ENCODE results near the gene STAB2.
A peak's percentile ranks its signal among the peaks of the same experiment; 100 is the strongest.
"Not testable (repeated sequence)": the region's sequence is repeated elsewhere in the genome, so short reads cannot be mapped to it uniquely, and the experiment has no call there.

The STAB2 gene

GRCh38 chr12:103801709-103802585, 214.9 kb downstream of the STAB2 start:
- ATAC-seq (no peak), DNase-seq (ENCODE audit: low spot score in 2 of 2) (no peak)
- Mint-ChIP-seq H3K36me3 (peaks cover 19% of the 10 kb centered on the region), H3K9me3 (no peaks in the 10 kb centered on the region), H3K27ac (no peak overlapping the region), H3K4me3 (no peak overlapping the region), H3K4me1 (peaks cover 1% of the 10 kb centered on the region)

DNA sequence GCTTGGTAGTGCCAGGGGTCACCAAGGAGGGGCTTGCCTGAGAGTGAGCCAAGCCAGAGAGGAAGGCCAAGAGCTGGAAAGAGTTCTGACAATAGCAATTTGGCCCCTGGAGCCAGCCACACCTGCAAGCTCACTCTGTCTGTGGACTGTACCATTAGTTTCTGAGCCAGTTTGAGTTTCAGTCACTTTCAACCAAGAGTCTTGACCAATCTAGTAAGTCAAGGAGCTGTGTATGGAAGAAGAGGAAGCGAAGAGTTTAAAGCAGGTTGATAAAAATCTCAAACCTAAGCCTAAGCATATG, 215.5 kb downstream of the STAB2 start:
- Mint-ChIP-seq H3K27ac (no peak overlapping the region), H3K9me3 (no peaks in the 10 kb centered on the region), H3K4me3 (no peak overlapping the region), H3K36me3 (peaks cover 14% of the 10 kb centered on the region), H3K4me1 (peaks cover 6% of the 10 kb centered on the region)
- ATAC-seq (no peak), DNase-seq (ENCODE audit: low spot score in 2 of 2) (no peak)

GRCh38 chr12:103803847-103804246, 216.8 kb downstream of the STAB2 start:
- ATAC-seq: no peak
- no peak for DNase-seq (ENCODE audit: low spot score in 2 of 2)
- peak overlapping the region; percentile 14 for H3K27ac Mint-ChIP-seq
- no peaks in the 10 kb centered on the region for H3K9me3 Mint-ChIP-seq
- peaks cover 14% of the 10 kb centered on the region for H3K36me3 Mint-ChIP-seq
- no peak overlapping the region for H3K4me3 Mint-ChIP-seq
- H3K4me1 Mint-ChIP-seq: peaks cover 6% of the 10 kb centered on the region

DNA sequence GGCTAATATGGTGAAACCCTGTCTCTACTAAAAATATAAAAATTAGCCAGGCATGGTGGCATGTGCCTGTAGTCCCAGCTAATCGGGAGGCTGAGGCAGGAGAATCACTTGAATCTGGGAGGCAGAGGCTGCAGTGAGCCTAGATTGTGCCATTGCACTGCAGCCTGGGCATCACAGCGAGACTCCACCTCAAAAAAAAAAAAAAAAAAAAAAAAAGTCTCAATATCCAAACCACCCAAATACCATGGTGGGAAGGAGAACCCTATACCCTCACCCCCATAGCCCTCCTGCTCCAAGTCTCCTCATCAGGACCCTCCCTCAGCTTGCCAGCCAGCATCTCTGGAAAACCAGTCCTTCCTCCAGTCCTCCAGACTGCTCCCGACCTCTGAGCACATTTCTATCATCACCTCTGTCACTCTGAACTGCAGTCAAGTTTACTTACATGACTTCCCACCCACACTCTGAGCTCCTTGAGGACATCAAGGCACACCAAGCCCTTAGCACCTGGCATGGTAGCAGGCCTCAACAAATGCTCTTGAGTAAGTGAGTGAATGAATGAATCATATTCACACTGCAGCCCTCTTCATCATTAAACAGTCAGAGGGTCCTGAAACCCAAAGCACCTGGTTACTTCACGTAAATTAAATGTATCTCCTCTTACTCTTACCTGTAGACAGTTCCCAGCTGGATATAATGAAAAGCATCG, 218.7 kb downstream of the STAB2 start:
- no peak for ATAC-seq
- DNase-seq (ENCODE audit: low spot score in 2 of 2): no peak
- peaks cover 6% of the 10 kb centered on the region for H3K4me1 Mint-ChIP-seq
- H3K36me3 Mint-ChIP-seq: peaks cover 14% of the 10 kb centered on the region
- H3K9me3 Mint-ChIP-seq: no peaks in the 10 kb centered on the region
- no peak overlapping the region for H3K4me3 Mint-ChIP-seq
- no peak overlapping the region for H3K27ac Mint-ChIP-seq

DNA sequence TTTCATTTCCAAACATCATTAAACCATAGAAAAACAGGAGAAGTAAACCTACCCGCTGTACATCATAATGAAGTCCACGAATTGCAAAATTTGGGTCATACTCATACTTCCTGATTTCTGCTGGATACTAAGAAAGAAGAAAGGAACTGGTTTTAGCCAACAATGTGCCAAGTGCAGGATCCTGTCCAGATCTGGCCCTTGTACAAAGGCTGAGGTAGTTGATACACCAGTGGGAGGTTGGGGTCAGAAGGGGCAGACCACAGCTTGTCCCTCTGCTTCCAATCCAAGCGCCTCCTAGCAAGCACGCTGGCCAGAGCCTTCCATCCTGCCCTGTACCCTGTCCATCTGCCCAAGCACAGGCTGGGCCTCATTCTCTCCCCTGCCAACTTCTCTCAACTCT, 219.7 kb downstream of the STAB2 start:
- no peaks in the 10 kb centered on the region for H3K9me3 Mint-ChIP-seq
- no peak for ATAC-seq
- DNase-seq (ENCODE audit: low spot score in 2 of 2): no peak
- H3K27ac Mint-ChIP-seq: no peak overlapping the region
- H3K4me3 Mint-ChIP-seq: no peak overlapping the region
- H3K36me3 Mint-ChIP-seq: peaks cover 14% of the 10 kb centered on the region
- peaks cover 6% of the 10 kb centered on the region for H3K4me1 Mint-ChIP-seq

DNA sequence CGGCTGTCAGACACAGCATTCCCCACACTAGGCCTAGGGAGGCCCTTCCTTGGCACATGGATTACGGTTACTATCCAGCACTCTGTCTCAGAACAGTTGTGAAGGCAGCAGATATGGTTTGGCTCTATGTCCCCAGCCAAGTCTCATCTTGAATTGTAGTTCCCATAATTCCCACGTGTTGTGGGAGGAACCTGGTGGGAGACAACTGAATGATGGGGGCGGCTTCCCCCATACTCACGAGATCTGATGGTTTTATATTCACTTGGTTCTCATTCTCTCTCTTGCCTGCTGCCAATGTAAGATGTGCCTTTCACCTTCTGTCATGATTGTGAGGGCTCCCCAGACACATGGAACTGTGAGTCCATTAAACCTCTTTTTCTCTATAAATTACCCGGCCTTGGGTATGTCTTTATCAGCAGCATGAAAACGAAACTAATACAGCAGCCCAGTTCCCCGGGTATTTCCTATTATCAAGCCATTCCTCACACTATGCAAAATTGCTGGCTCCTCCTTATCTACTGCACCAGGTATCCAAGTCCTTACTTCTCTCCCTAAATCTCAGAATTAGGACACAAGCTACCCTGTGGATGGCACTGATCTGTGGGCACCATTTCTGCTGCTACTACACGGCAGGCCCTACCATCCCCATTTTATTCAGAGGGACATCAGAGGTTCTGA, 220.6 kb downstream of the STAB2 start:
- peaks cover 14% of the 10 kb centered on the region for H3K36me3 Mint-ChIP-seq
- H3K4me1 Mint-ChIP-seq: peaks cover 6% of the 10 kb centered on the region
- DNase-seq (ENCODE audit: low spot score in 2 of 2) (no peak), ATAC-seq (no peak)
- H3K27ac Mint-ChIP-seq: peak overlapping the region; percentile 22
- no peaks in the 10 kb centered on the region for H3K9me3 Mint-ChIP-seq
- H3K4me3 Mint-ChIP-seq: no peak overlapping the region

GRCh38 chr12:103808239-103808880, 221.3 kb downstream of the STAB2 start:
- no peak for DNase-seq (ENCODE audit: low spot score in 2 of 2)
- Mint-ChIP-seq H3K9me3 (no peaks in the 10 kb centered on the region), H3K4me3 (no peak overlapping the region), H3K36me3 (peaks cover 18% of the 10 kb centered on the region), H3K4me1 (peaks cover 6% of the 10 kb centered on the region), H3K27ac (peak overlapping the region; percentile 22)
- no peak for ATAC-seq

- ATAC-seq: no peak
- Mint-ChIP-seq H3K27ac (no peak overlapping the region), H3K9me3 (no peaks in the 10 kb centered on the region), H3K36me3 (peaks cover 24% of the 10 kb centered on the region), H3K4me3 (no peak overlapping the region), H3K4me1 (peaks cover 6% of the 10 kb centered on the region)
- DNase-seq (ENCODE audit: low spot score in 2 of 2): no peak
Measured at GRCh38 chr12:103809154-103809553, 222.1 kb downstream of the STAB2 start.

- H3K4me1 Mint-ChIP-seq; H3K9me3 Mint-ChIP-seq; DNase-seq (ENCODE audit: low spot score in 2 of 2); H3K4me3 Mint-ChIP-seq; ATAC-seq; H3K27ac Mint-ChIP-seq: not testable (repeated sequence)
- H3K36me3 Mint-ChIP-seq: peaks cover 21% of the 10 kb centered on the region
Measured at GRCh38 chr12:103809639-103810038, 222.6 kb downstream of the STAB2 start.

DNA sequence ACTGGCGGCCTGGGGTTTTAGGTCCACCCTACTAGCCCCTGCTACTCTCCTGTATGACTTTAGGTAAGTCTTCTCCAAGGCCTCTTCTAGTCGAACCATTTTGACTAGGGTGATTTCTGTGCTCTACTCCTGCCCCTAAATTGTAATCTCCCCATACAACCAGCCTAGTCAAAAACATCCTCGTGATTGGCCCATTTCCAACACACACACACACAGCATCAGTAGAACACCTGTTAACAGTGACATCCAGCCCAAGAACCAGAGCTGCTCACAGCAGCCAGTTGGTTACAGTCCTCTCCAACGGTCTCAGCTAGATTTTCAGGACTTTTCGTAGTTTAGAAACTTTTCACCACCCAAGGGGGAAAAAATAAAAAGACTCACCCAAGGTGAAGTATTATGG, 223.0 kb downstream of the STAB2 start:
- no peak overlapping the region for H3K27ac Mint-ChIP-seq

GRCh38 chr12:103811791-103812190, 224.7 kb downstream of the STAB2 start:
- no peaks in the 10 kb centered on the region for H3K9me3 Mint-ChIP-seq
- ATAC-seq: no peak
- H3K4me3 Mint-ChIP-seq: no peak overlapping the region
- H3K36me3 Mint-ChIP-seq: peaks cover 14% of the 10 kb centered on the region
- H3K4me1 Mint-ChIP-seq: peaks cover 6% of the 10 kb centered on the region
- H3K27ac Mint-ChIP-seq: no peak overlapping the region
- no peak for DNase-seq (ENCODE audit: low spot score in 2 of 2)

More for the DNA sequence above, 223.0 kb downstream of the STAB2 start:
- H3K9me3 Mint-ChIP-seq: no peaks in the 10 kb centered on the region
- H3K36me3 Mint-ChIP-seq: peaks cover 21% of the 10 kb centered on the region
- no peak overlapping the region for H3K4me3 Mint-ChIP-seq
- peaks cover 6% of the 10 kb centered on the region for H3K4me1 Mint-ChIP-seq
- DNase-seq (ENCODE audit: low spot score in 2 of 2): no peak
- no peak for ATAC-seq

- H3K27ac Mint-ChIP-seq: no peak overlapping the region
- DNase-seq (ENCODE audit: low spot score in 2 of 2): no peak
- ATAC-seq: no peak
- peaks cover 14% of the 10 kb centered on the region for H3K36me3 Mint-ChIP-seq
- H3K4me3 Mint-ChIP-seq: no peak overlapping the region
- H3K9me3 Mint-ChIP-seq: no peaks in the 10 kb centered on the region
- H3K4me1 Mint-ChIP-seq: no peaks in the 10 kb centered on the region
Measured at GRCh38 chr12:103812789-103813188, 225.7 kb downstream of the STAB2 start.

GRCh38 chr12:103813426-103813825, 226.4 kb downstream of the STAB2 start:
- DNase-seq (ENCODE audit: low spot score in 2 of 2) (no peak), ATAC-seq (no peak)
- H3K9me3 Mint-ChIP-seq: no peaks in the 10 kb centered on the region
- H3K27ac Mint-ChIP-seq: no peak overlapping the region
- H3K4me3 Mint-ChIP-seq: no peak overlapping the region
- no peaks in the 10 kb centered on the region for H3K4me1 Mint-ChIP-seq
- peaks cover 14% of the 10 kb centered on the region for H3K36me3 Mint-ChIP-seq

DNA sequence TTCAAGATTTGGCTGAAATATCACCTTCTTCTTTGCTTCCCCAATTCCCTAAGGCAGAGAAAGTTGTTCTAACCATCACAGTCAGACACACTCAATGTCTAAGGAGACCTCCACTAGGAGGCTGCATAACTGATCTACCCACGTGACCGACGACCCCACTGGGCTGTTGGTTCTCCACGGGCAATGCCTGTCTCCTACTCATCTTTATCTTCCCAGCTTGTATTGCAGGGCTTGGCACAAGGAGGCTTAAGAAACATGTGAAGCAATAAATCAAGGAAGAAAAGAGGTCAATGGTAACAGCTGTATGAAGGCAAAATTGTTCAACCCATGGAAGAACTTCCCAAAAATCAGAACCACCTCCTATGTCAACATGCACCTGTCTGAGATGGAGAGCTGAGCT, 226.9 kb downstream of the STAB2 start:
- Mint-ChIP-seq H3K36me3 (peaks cover 14% of the 10 kb centered on the region), H3K9me3 (no peaks in the 10 kb centered on the region), H3K4me3 (no peak overlapping the region), H3K4me1 (no peaks in the 10 kb centered on the region), H3K27ac (no peak overlapping the region)
- no peak for DNase-seq (ENCODE audit: low spot score in 2 of 2)
- no peak for ATAC-seq

GRCh38 chr12:103814436-103814835, 227.4 kb downstream of the STAB2 start:
- no peak for DNase-seq (ENCODE audit: low spot score in 2 of 2)
- no peak overlapping the region for H3K27ac Mint-ChIP-seq
- H3K4me3 Mint-ChIP-seq: no peak overlapping the region
- peaks cover 14% of the 10 kb centered on the region for H3K36me3 Mint-ChIP-seq
- H3K9me3 Mint-ChIP-seq: no peaks in the 10 kb centered on the region
- no peak for ATAC-seq
- no peaks in the 10 kb centered on the region for H3K4me1 Mint-ChIP-seq
